Brain pericyte (primary cell): Measurements from ENCODE around the gene PLA2G4B.

ENCODE experiments used
- DNase-seq: peaks from one replicate; pipeline ENCODE4 v3.0.0-alpha.2; 2012; ENCODE audit warnings: low read depth, low spot score

The PLA2G4B gene

DNA sequence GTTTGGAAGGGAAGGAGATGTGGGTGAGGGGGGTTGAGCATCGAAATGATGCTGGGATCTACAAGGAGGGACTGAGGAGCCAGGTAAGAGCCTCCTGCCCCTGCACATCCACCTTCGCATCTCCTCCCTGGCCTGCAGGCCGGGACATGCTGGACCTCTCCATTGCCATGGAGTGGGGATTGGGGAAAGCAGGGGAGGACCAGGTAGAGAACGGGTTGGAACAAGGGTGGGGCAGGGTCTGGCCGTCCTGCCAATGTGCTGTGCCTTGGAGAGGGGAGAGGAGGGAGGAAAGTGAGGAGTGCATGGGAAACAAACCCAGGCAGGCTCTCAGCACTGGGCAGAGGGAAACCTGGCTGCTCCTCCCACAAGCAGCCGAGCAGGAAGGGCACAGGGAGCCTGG, 10.6 kb downstream of the PLA2G4B start:
- no peak for DNase-seq

DNA sequence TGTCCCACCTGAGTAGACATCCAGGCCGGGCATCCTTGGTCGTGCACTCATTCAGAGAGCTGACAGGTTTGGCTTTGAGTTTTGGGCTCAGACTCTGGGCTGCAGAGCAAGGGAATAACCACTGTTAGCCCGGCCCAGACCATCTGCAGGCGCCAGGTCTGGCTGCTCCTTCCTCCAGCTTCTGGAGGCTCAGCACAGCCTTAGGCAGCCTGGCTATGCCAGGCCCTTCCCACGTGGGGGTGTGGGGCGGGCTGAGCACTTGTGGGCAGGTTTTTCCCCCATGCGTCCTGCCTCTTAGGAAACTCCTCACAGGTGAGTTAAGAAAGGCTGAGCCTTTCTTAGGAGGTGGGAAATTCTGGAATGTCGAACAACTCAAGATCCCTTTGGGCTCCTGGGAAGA, 11.2 kb downstream of the PLA2G4B start:
- no peak for DNase-seq

DNA sequence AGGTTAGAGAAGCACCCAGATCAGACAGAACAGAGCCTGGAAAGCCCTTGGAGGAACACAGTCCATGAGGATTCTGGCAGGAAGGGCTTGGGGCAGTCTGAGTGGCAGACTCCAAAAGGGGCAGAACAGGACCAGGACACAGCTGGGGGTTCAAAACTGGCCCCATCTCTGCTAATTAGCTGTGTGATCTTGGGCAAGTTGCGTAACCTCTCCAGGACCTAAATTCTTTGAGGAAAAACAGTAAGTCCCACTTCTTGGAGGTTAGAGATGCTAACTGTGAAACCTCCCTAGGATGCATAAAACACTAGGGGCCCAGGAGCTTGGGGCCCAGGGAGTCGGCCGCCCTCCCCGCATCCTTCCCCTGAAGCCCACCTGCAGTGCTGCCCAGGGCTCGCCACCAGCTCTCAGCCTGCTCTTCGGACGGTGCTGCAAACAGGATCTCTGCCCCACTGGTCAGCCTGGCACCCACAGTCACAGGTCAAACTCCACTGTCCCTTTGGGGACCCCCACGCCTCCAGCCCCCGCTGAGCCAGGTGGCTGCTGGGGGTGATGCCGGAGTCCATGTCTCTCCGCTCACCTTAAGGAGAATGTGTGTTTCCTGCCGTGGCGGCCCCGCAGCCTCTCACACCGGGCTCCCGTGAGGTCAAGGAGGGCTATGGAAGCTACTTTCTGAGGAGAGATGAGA, 12.0 kb downstream of the PLA2G4B start:
- no peak for DNase-seq

DNA sequence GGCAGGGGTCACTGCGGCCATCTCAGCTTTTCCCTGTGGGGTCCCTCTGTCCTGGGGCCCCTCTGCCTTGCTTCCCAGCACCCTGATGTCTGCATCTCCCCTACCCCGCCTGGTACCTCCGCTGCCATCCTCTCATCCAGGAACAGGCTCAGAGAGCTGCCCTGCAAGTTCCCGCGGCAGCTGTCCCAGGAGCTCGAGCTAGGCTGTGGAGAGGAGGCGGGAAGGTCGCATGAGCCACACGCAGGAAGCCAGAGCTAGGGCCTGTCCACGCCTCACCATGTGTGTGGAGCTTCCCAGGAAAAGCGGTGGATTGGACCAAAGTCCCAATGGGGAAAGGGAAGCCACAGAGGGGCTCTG, 12.5 kb downstream of the PLA2G4B start:
- DNase-seq = no peak

DNA sequence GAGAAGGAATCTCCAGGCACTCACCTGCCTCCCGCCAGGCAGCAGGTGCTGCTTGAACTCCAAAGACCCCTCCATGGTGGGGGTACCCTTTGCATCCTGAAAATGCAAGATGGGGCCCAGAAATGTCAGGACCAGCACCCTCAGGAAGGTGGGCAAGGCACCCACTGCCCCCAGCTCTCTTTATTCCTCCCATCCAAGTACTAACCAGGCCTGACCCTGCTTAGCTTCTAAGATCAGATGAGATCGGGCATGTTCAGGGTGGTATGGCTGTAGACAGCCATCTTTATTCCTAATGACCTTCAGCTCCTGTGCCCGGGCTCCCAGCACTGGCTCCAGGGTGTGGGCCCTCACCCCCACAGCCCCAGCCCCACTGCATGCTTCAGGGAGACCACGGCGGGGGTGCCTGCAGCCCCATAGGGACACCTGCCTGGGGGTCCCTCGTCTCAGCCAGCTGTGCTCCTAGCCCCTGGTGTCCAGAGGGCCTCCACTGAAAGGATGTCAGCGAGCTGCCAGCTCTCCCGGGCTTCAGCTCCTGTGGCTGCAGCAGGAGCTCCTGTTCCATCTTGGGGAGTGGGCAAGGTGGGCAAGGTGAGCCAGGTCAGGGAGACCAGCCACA, 13.2 kb downstream of the PLA2G4B start:
- DNase-seq = no peak

DNA sequence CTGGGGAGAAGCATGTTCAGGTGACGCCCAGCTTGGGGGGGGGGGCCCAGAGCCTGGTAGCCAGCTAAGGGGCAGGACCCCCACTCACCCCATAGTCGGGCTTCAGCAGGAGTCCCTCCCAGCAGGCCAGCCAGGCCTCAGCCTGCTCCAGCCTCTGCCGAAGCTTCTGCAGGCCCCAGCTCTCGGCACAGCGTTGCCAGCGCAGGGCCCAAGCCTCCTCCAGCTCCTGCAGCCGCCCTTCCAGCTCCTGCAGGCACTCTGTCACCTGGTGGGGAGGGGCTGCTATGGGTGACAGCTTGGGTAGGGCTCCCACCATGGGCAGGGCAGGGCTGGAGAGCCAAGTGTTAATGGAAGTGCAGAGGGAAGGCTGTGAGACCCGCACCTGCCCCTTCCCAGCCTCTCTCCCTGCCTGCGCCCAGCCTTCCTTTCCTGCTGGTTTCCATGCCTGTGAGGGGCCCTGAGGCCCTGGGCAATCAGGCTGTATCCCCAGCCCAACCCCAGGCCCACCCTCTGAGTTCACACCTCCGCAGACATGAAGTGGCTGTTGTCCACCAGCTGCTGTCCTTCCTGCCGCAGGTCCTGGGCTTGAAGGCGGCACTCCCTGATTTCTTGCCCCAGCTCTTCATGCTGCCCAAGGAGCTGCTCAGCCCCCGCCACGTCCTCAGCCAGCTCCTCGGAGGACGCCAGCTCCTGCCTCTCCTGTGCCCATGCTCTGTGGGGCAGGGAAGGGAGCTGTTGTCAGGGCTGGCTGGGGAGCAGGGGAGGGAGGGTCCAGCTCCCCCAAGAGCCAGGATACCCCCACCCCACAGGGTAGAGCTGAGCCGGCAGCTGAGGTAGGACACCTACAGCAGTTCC, 14.3 kb downstream of the PLA2G4B start:
- DNase-seq = no peak

DNA sequence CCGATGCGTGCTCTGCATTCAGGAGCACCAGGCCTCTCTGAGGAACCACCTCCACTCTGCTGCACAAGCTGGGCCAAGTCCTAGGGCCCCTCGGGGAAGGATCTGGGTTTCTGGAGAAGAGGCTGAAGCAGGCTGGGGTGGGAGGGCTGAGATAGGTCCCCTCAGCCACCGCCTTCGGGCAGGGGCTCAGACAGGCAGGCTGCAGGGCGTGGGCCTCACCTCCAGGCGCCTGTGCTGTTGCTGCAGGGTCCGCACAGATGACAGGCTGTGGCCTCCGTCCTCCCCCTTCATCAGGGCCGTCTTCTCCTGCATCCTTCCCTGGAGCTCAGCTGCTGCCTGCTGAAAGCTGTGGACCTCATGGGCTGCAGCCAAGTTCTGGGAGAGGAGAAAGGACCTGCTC, 15.2 kb downstream of the PLA2G4B start:
- no peak for DNase-seq

DNA sequence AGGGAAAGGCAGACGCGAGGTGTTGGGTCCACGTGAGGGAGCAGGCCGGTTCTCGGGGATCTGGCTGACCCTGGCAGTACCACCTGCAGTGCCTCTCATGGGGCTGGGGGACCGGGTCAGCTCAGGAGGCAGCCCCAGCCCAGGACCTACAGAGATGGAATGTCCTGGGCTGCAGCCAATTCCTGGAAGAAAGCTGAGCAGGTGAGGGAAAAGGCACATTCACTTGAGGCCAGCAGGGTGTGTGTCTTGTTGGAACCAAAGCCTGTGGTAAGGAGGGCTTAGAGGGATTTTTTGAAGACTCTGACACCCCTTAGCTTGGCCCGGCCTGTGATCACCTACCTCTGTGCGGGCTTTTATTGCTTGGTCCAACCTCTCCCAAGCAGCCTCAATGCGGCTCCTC, 15.8 kb downstream of the PLA2G4B start:
- DNase-seq = no peak

DNA sequence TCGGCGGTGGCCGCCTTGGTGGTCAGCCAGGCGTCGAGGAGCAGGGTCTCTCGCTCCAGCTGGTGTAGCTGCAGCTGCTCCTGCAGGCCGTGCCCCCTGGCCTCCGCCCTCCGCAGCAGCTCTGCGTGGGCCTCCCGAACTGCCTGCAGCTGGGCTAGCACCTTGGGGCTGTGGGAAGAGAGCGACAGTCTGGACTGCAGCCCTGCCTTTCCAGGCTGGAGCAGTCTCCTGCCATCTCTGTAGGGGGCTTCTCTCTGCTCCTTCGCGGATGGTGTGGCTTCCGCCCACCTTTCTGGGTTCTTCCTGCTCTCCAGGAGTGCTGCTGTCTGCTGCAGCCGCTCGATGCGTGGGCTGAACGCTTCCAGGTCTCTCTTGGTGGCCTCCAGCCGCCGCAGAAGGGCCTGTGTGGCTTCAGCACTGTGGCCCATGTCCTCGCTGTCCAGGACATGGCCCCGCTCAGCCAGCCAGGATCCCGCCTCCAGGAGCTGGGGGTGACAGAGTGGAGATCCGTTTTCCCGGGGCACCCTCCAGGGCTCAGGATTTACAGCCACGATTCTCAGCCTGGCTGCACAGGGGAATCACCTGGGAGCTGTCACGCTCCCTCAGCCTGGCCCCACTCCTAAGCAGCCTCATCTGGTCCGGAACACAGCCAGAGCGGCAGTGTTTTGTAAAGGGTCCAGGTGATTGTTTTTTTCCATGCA, 16.8 kb downstream of the PLA2G4B start:
- no peak for DNase-seq

DNA sequence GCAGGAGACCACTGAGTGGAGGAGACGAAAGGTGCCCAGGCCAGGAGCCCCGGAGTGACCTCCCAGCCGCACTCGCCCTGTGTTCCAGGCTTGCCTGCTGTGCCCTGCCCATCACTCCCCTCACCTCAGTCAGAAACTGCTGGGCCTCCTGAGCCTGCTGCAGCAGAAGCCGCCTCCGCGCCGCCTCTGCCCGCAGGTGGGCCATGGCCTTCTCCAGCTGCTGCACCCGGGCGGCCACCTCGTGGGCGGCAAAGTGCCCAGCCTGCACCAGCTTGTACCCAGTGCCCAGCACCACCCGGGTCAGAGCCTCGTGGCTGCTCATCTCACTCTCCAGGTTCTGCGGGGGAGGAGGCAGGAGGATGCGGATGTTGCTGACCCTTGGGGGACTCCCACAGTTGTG, 17.6 kb downstream of the PLA2G4B start:
- DNase-seq = no peak

DNA sequence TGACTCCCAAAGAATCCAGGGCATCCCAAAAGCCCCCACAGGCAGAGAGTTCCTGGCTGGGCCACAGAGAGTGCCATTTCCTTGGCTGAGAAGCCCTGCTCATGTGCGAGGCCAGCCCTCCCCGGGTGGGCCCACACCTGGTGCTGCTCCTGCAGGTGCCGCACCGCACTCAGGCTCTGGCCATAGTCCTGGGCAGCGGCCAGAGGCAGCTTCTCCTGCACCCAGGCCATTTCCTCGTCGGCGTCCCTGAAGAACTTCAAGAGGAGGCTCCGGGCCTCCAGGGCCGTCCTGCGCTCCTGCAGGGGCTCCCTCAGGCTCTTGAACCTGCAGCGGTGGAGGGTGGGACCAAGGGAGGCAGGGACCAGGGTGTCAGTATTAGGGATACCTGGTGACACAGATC, 18.1 kb downstream of the PLA2G4B start:
- no peak for DNase-seq

DNA sequence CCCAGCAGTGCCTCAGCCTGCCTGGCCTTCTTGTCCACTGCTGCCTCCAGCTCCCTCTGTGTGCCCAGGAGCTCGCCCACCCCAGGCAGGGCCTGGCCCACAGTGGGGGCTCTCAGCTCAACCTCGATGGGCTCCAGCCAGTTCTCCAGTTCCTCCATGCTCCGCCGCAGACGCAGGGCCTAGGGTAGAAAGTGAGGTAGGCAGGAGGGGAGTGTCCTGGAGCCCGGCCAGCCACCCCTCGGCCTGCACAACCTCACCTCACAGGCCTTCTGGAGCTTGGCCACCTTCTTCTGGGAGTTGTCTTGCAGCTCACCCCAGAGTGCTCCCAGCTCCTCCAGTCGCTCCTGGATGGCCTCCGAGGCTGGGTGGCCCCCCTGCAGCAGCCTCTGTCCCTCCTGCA, 18.7 kb downstream of the PLA2G4B start:
- DNase-seq = no peak

DNA sequence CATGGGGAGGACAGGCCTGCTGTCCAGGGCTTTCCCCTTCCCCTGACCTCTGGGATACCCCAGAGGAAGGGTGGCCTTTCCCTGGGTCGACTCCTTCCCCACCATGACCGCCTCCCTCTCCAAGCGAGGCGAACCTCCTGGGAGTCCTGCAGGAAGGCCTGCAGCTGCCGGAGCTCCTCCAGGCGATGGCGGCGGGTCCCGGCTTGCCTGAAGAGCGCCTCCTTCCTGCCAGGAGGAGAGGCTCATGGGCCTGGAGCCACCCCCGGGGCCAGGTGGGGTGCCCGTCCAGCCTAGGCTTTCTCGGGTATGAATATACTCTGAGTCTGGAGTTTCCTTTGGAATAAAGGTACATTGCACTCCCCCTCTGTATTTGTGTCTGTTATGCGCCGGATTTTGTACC, 20.1 kb downstream of the PLA2G4B start:
- DNase-seq = no peak

DNA sequence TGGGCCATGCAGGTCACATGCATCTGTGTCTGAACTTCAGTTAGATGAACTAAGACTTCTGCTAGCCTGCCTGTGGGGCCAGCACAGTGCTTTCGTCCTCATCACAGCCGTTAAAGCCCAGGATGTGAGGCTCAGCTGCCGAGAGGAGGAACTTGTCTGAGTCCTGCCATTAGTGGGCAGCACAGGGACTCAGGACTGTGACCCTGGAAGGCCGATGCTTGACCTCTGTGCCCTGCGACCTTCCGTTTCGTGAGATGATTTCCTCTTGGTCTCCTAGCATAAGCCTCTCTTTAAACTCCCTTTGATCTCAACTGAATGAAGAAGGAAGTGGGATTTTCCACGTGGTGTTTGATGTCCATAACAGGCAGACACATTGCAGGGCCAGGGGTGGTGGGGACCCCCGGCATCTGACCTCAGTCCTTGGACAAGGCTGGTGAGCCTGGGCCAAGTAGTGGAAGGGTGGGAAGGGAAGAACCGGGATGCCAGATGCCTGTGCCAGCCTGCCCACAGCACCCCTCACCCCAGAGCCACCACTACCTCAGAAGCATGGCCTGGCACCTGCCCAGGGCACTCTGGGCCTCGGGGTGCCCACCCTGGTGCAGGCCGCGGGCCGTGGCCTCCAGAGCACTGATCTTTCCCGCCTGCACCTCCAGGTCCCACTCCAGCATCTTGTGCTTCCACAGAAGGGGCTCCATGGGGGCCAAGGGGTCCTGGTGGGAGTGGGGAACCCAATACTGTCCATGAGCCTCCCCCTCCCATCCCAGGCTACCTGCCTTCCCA, 21.6 kb downstream of the PLA2G4B start:
- no peak for DNase-seq

DNA sequence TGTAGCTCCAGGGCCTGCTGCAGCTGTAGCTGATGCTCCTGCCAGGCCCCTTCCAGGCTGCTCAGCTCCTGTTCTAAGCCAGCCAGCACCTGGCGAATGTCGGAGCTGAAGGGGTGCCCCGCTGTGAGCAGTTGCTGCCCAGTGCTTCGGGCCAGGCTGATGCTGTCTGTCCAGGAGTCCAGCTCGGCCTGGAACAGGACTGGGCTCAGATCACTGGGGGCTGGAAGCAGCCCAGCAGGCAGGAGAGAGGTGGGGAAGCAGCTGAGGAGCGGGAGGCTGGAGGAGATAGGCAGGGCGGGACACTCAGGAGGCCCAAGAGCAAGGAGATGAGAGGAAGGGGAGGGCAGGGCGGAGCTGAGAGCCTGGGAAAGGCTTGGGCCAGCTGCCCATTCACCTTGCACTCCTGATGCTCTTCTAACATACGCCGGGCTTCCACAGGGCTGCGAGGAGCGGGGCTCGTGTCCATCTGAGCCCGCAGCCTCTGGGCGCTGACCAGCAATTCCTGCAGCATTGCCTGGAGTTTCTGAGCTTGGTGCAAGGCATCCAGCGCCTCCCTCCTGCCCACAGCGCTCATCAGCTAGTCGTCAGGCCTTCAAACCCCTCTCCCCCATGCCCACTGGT, 23.2 kb downstream of the PLA2G4B start:
- no peak for DNase-seq

DNA sequence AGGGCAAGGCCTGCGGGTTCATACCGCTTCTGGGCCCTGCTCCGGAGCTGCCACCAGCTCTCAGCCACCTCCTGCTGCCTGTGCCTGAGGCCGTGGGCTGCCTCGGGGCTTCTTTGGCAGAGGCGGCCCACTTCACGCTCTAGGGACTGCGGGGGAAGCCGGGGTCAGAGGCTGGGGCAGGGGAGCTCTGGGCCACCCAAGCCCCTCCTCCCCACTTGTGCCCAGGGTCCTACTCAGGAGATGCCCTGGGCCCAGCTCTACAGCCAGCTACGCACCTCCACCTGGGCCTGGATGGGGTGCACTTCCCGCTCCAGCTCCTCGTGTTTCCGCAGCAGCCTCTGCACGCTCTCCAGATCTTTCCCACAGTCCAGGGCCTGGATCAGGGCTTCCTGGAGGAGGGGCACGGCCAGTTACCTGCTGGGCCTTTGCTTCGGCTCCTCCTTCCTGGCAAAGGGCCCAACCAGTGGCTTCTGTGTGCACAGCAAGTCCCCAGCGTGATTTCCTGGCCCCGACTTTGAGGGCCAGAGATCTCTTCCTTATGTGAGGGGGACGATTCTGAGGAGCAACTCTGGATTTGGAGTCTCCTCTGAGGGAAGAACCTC, 24.0 kb downstream of the PLA2G4B start:
- no peak for DNase-seq

DNA sequence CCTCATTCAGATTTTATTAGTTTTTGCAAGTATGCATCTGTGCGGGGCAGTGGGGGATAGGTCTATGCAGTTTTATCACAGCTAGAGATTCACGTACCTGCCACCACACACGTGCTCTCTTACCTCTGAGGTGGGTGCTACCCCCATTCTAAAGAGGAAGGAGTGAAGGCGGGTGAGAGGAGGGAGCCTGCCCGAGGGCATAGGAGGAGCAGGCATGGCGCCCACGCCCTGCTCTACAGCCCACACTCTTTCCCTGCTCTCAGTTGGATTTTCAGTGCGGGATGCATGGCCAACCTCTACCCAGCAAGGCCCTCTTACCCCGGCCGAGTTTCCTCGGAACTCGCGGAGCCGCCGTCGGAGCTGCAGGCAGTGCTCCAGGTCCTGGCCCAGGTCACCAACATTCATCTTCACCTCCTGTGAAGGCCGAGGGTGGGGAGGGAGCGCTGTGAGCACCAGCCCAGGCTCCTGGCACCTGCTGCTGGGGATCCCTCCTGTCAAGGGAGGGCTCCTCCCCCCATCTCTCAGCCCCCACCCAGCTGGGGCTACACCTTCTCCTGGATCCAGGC, 26.9 kb downstream of the PLA2G4B start:
- DNase-seq = no peak

DNA sequence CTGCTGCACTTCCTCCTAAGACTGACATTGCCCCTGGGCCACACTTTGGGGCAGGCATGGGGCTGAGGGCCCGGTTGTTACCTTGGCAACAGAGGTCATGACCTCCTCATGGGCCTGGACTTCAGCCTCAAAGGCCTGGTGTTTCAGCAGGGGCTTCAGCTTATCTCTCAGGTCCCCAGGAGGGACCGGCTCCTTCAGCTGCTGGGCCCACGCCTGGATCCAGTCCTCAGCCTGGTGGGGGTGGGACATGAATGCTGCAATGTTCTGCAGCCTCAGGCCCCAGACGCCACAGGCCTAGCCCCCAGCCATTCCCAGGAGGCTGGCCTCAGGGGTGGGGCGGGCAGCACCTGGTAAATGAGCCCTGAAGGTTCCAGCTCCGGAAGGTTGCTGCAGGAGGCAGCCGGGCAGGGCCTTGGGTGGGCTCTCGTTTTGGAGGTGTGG, 27.6 kb downstream of the PLA2G4B start:
- DNase-seq = no peak

DNA sequence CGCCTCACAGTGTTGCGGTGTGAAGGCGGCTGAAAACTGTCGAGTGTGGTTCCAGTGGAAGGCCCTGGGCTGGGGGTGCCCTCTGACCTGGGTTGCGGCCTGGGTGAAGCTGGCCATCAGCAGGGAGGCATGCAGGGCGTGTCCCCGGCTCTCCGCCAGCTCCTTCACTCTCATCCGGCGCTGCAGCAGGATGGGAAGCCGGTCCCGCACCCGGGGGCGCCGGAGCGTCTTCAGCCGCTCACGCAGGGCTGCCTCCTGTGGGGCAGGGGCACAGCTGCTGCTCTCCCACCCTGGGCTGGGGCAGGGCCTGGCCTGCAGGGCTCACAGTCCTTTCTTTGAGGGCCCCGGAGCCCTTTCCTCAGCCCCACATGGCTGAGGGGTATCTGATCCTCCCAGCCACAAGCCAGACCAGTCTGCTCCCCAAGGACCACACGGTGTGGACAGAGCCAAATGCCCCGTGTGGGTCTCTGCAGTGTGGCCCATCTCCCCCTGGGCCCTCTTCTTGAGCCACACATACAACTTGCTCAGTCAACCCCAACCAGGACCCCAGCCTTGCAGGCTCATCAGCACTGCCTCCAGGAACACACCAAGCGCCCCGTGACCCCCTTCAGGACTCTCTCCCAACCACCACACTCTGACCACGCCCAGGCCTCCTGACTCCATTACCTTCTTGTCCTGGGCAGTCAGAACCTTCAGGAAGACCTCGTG, 28.4 kb downstream of the PLA2G4B start:
- DNase-seq = no peak

DNA sequence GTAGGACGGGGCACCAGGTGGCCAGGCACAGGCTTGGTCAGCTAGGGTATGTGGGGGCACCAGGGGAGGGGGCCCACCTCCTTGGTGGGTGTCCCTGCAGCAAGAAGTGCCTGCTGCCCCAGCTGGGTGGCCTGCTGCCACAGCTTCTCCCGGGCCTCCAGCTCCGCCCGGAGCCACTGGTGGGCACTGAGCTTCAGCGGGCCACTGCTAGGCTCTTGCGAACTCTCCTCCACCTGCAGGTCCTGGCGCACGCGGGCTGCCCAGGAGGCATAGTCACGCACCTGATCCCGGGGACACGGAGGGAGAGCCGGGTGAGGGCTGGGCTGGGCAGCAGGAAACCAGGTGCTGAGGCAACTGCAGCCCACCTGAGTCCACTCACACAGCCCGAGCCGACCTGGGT, 29.7 kb downstream of the PLA2G4B start:
- no peak for DNase-seq
